ENCODE results near the gene MSI2. TPM values are rescaled to one million over a fixed set of nuclear protein-coding genes. Genes with fewer than 3 reads are reported as not detected.

The MSI2 gene
- total and polyA plus RNA-seq, 2 donors (not counting 3 experiments of a cell fraction or from before 2014, with no cell fraction given) = 20.9 to 59.3 TPM

- Histone ChIP-seq H3K79me2 (ENCODE audit: control insufficient read depth, insufficient read depth, low read length) (no peaks in the 10 kb centered on the region), H3K9me1 (replicated peaks; ENCODE audit: control insufficient read depth, extremely low read depth, insufficient read depth, low read length) (no peaks in the 10 kb centered on the region), H3K36me3 (ENCODE audit: control insufficient read depth in 2 of 2, extremely low read depth in 1 of 2, insufficient read depth in 2 of 2, low read length in 2 of 2) (peaks cover 0 to 5% of the 10 kb centered on the region in 2 experiments), H2AFZ (ENCODE audit: low read depth, low read length) (no peak overlapping the region), H3K9me3 (replicated peaks; ENCODE audit: control insufficient read depth, insufficient read depth, low read length) (no peaks in the 10 kb centered on the region), H3K27me3 (ENCODE audit: control insufficient read depth in 2 of 2, insufficient read depth in 2 of 2, low read length in 2 of 2) (no peaks in the 10 kb centered on the region), H3K4me1 (ENCODE audit: control insufficient read depth, extremely low read depth, insufficient read depth, low read length) (no peaks in the 10 kb centered on the region), H3K4me2 (ENCODE audit: insufficient read depth, low read length) (no peak overlapping the region), H3K27ac (ENCODE audit: insufficient read depth, low read depth, low read length) (no peak overlapping the region), H3K4me3 (replicated peaks in 1 of 3; ENCODE audit: insufficient read depth in 1 of 3, low read depth in 1 of 3, low read length in 3 of 3) (no peak overlapping the region), H3K9ac (replicated peaks; ENCODE audit: extremely low read depth, insufficient read depth, low read length) (no peak overlapping the region), H4K20me1 (replicated peaks; ENCODE audit: control insufficient read depth, extremely low read depth, insufficient read depth, low read length) (no peaks in the 10 kb centered on the region)
- ChIA-PET CTCF (interaction anchor here (0.8 to 3.8 kb wide), 4 partner anchors 68 to 437 kb away, joined by 3 to 17 read pairs (median 3); no protein-coding TSS in a partner anchor), POLR2A (no interaction called here)
- no peak for DNase-seq (ENCODE audit: low read depth, low spot score)
- intact Hi-C loops (cut with micrococcal nuclease) (no loop called here), dilution Hi-C loops (cut with MboI; ENCODE audit: extremely low pct_ligation_motif_present, low sequenced_read_pairs) (no loop called here)
- no TSS peak for BruUV-seq (replicated peaks)
- FAIRE-seq = no peak
- no peak for TF ChIP-seq MYC (IDR thresholded peaks at IDR 0.05; ENCODE audit: low read depth, low read length)
- no peak for TF ChIP-seq POLR2A (IDR thresholded peaks at IDR 0.05; ENCODE audit: low read depth, low read length)
- no peak for TF ChIP-seq FOS (IDR thresholded peaks at IDR 0.05; ENCODE audit: borderline replicate concordance, insufficient read depth, low read length)
- no peak for TF ChIP-seq JUN (IDR thresholded peaks at IDR 0.05; ENCODE audit: borderline replicate concordance, insufficient read depth, insufficient read length, low read depth)
- no peak for TF ChIP-seq MAX (IDR thresholded peaks at IDR 0.05; ENCODE audit: insufficient read depth, insufficient read length)
- no peak for TF ChIP-seq GATA2 (IDR thresholded peaks at IDR 0.05; ENCODE audit: insufficient read depth, insufficient read length, low read depth, low read length)
- no peak for TF ChIP-seq POLR2AphosphoS5 (IDR thresholded peaks at IDR 0.05; ENCODE audit: insufficient read depth, low read depth, low read length)
- TF ChIP-seq CTCF (IDR thresholded peaks at IDR 0.05; ENCODE audit: extremely low read depth in 1 of 2, insufficient read depth in 1 of 2, low read depth in 1 of 2, low read length in 2 of 2) = no peak
- TF ChIP-seq EZH2 (IDR thresholded peaks at IDR 0.05; ENCODE audit: borderline replicate concordance, low read depth, low read length, severe bottlenecking) = no peak
Observed at GRCh38 chr17:57679356-57679755, 423.0 kb downstream of the MSI2 start.

All from endothelial cell of umbilical vein (primary cell).